Kidney (tissue), 14 donors: Measurements from ENCODE around the gene ROBO3. TPM values are rescaled to one million over a fixed set of nuclear protein-coding genes. Genes with fewer than 3 reads are reported as not detected.
A peak's percentile ranks its signal among the peaks of the same experiment; 100 is the strongest.

Source experiments
- DNase-seq, 5 donors: peaks; one replicate each; pipeline ENCODE4 v3.0.0-alpha.2; 2013 to 2020
- FAIRE-seq: peaks from 2 replicates; lab custom pipeline; 2012; peaks lifted over from hg19 to GRCh38; lab: Jason Lieb, UNC
- H3K27ac ChIP-seq, 2 donors: one replicate each; pipeline ENCODE4 v1.7.0; 2013; ENCODE audit warnings: low read depth in 2 of 2, low read length in 2 of 2, inconsistent platforms in 1 of 2
- H3K27me3 ChIP-seq: one replicate; pipeline ENCODE4 v1.7.1; 2013; ENCODE audit warnings: low read length, inconsistent platforms; ENCODE audit not compliant: control insufficient read depth, insufficient read depth
- H3K36me3 ChIP-seq, 3 donors: one replicate each; pipeline versions ENCODE4 v1.7.0 to v1.7.1; 2013; ENCODE audit warnings: low read length in 3 of 3, control low read depth in 1 of 3, inconsistent platforms in 1 of 3; ENCODE audit not compliant: insufficient read depth in 3 of 3, control insufficient read depth in 2 of 3
- H3K4me1 ChIP-seq, 3 donors: one replicate each; pipeline versions ENCODE4 v1.7.0 to v1.7.1; 2013; ENCODE audit warnings: low read length in 3 of 3, inconsistent platforms in 1 of 3, low read depth in 1 of 3; ENCODE audit not compliant: control insufficient read depth in 2 of 3, insufficient read depth in 2 of 3
- H3K4me3 ChIP-seq, 3 donors: one replicate each; pipeline versions ENCODE4 v1.7.0 to v1.8.1; 2013; ENCODE audit warnings: low read length in 3 of 3, control low read depth in 1 of 3, inconsistent platforms in 1 of 3
- H3K9ac ChIP-seq, 3 donors: one replicate each; pipeline versions ENCODE4 v1.7.0 to v1.7.1; 2013; ENCODE audit warnings: low read length in 3 of 3, control low read depth in 1 of 3, inconsistent platforms in 1 of 3
- H3K9me3 ChIP-seq, 3 donors: one replicate each; pipeline versions ENCODE4 v1.7.0 to v1.7.1; 2013; ENCODE audit warnings: low read length in 3 of 3, control low read depth in 1 of 3, inconsistent platforms in 1 of 3; ENCODE audit not compliant: control insufficient read depth in 2 of 3, insufficient read depth in 1 of 3
- CTCF ChIP-seq: IDR thresholded peaks from 3 replicates; pipeline ENCODE4 v1.5.1; 2012; ENCODE audit warnings: mild to moderate bottlenecking, moderate library complexity, borderline replicate concordance; ENCODE audit not compliant: insufficient read depth; ENCODE audit errors: extremely low read depth
- intact Hi-C: fragments of 100-400 bp; cut with DNase I; formaldehyde crosslinking; loops from one replicate; pipeline ENCODE4 v1.11.1; 2022
- polyA plus RNA-seq: library from polyadenylated mRNA; stranded (reverse); fragments of 350-450 nt; fragmentation: Illumina TruSeq; extraction: RNeasy Lipid Tissue Mini Kit (QIAGEN cat#74804); gene quantifications from one replicate; pipeline ENCODE4 v1.2.3, GENCODE V29; 2014; ENCODE audit warnings: low read depth, low replicate concordance; ENCODE audit not compliant: insufficient read depth
- total RNA-seq: library from RNA; stranded (reverse); fragmentation: NEBNext Ultra II Directional; extraction: Animal tissue kit (Norgen Biotek cat#: 25700); gene quantifications from one replicate; pipeline ENCODE4 v1.2.1, GENCODE V29; 2021
- donor health status: control.
- donor health status: control.
- donor health status: control.
- donor health status: control.
- donor health status: control.
- donor health status: DM: yes; HTN: yes; CAD: no.
- donor health status: Normal renal cell carcinoma (clear cell type).

ROBO3 gene
- total and polyA plus RNA-seq, 2 donors from 2014 or later, result 8.7 to 12.3 TPM

GRCh38 chr11:124863826-124864165 lies 1.4 kb upstream of the ROBO3 start:
- H3K4me1 ChIP-seq, result peaks cover 0 to 12% (median 11%) of the 10 kb centered on the region in 3 donors
- H3K9ac ChIP-seq, result no peak overlapping the region
- H3K27me3 ChIP-seq, result peaks cover 62% of the 10 kb centered on the region
- peak overlapping the region in 1 of 3 donors; percentile 43 for H3K4me3 ChIP-seq
- no peak overlapping the region for H3K27ac ChIP-seq
- no peak for FAIRE-seq
- peak; percentile 36 to 60 (median 50) for DNase-seq
- no peaks in the 10 kb centered on the region for H3K36me3 ChIP-seq
- no peaks in the 10 kb centered on the region for H3K9me3 ChIP-seq
- no peak for TF ChIP-seq CTCF
- intact Hi-C loops, result no loop called here

- H3K4me1 ChIP-seq, result peaks cover 0 to 12% (median 11%) of the 10 kb centered on the region in 3 donors
- FAIRE-seq, result no peak
- TF ChIP-seq CTCF, result no peak
Observed at GRCh38 chr11:124864176-124864891, 898 bp upstream of the ROBO3 start.

DNA sequence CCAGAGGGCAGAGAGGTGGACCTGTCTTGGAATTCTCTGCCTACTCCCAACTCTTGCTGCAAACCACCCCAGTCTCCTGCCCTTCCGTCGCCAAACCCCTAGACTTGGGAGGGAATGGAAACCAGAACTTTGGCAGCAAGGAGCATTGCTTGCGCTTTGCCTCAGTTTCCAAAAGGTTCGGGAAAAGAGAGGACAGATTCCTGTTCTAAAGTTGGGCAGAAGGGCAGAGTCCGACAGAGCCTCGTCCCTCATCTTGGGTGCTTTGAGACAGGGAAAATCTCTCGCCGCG lies 396 bp upstream of the ROBO3 start:
- H3K4me3 ChIP-seq, result no peak overlapping the region
- H3K9ac ChIP-seq, result no peak overlapping the region
- no peaks in the 10 kb centered on the region for H3K36me3 ChIP-seq
- peaks cover 0 to 12% (median 11%) of the 10 kb centered on the region in 3 donors for H3K4me1 ChIP-seq
- no peak overlapping the region for H3K27ac ChIP-seq
- H3K9me3 ChIP-seq, result no peaks in the 10 kb centered on the region
- intact Hi-C loops, result no loop called here
- DNase-seq (peak in 1 of 5 donors; percentile 33), FAIRE-seq (no peak)
- no peak for TF ChIP-seq CTCF
- H3K27me3 ChIP-seq, result peaks cover 72% of the 10 kb centered on the region

More at GRCh38 chr11:124864176-124864891, 898 bp upstream of the ROBO3 start:
- intact Hi-C loops, result no loop called here
- Histone ChIP-seq H3K36me3 (no peaks in the 10 kb centered on the region), H3K27me3 (peaks cover 67% of the 10 kb centered on the region), H3K4me3 (no peak overlapping the region), H3K9ac (no peak overlapping the region), H3K27ac (no peak overlapping the region), H3K9me3 (no peaks in the 10 kb centered on the region)
- no peak for DNase-seq
